ENCODE measurements around the gene CEMIP. TPM values are rescaled to one million over a fixed set of nuclear protein-coding genes. Genes with fewer than 3 reads are reported as not detected.

The CEMIP gene
- total and polyA plus RNA-seq, 2 of the 13 experiments (the other 11 are each of a cell fraction or from before 2014, with no cell fraction given): 4.3 to 28.5 TPM

GRCh38 chr15:81000624-81001151 is 221.5 kb downstream of the CEMIP start, which contains the start of gene TLNRD1 (continued):
- TF ChIP-seq ZHX2 (IDR thresholded peaks at IDR 0.05; ENCODE audit: low read depth): no peak
- TF ChIP-seq ZHX2 (CRISPR knock-in tag; IDR thresholded peaks at IDR 0.05; ENCODE audit: borderline replicate concordance): no peak
- peak; percentile 79 for TF ChIP-seq ZFP91 (CRISPR knock-in tag; IDR thresholded peaks at IDR 0.05; ENCODE audit: borderline replicate concordance)
- peak; percentile 85 for TF ChIP-seq TFDP2 (CRISPR knock-in tag; IDR thresholded peaks at IDR 0.05)
- TF ChIP-seq GTF3A (CRISPR knock-in tag; conservative IDR thresholded peaks at IDR 0.05): no peak; the same call in 1 of the 2 replicates
- peak; percentile 70 for TF ChIP-seq HNRNPK (IDR thresholded peaks at IDR 0.05; ENCODE audit: low read depth, low read length, poor library complexity, severe bottlenecking)
- no peak for TF ChIP-seq ZSCAN21 (CRISPR knock-in tag; IDR thresholded peaks at IDR 0.05; ENCODE audit: borderline replicate concordance)
- no peak for TF ChIP-seq ZBTB49 (CRISPR knock-in tag; IDR thresholded peaks at IDR 0.05; ENCODE audit: borderline replicate concordance)
- TF ChIP-seq NFYB (CRISPR knock-in tag; IDR thresholded peaks at IDR 0.05): peak; percentile 66
- TF ChIP-seq DR1 (CRISPR knock-in tag; IDR thresholded peaks at IDR 0.05): peak; percentile 46; the same call in 1 of the 2 replicates
- peak; percentile 62; the same call in 1 of the 2 replicates for TF ChIP-seq TFDP1 (CRISPR knock-in tag; IDR thresholded peaks at IDR 0.05; ENCODE audit: borderline replicate concordance)
- no peak for TF ChIP-seq ATAD3A (CRISPR knock-in tag; IDR thresholded peaks at IDR 0.05)
- TF ChIP-seq DBP (CRISPR knock-in tag; IDR thresholded peaks at IDR 0.05; ENCODE audit: not compliant biosample characterization): no peak
- TF ChIP-seq ZNF383 (CRISPR knock-in tag; IDR thresholded peaks at IDR 0.05; ENCODE audit: borderline replicate concordance): no peak; the same call in 1 of the 2 replicates
- TF ChIP-seq JUNB (CRISPR knock-in tag; IDR thresholded peaks at IDR 0.05; ENCODE audit: borderline replicate concordance): no peak
